Measurements from ENCODE around the gene PTPRD. TPM values are rescaled to one million over a fixed set of nuclear protein-coding genes. Genes with fewer than 3 reads are reported as not detected.

The PTPRD gene
- total RNA-seq, 2 donors from 2014 or later: 19.6 to 101 TPM

DNA sequence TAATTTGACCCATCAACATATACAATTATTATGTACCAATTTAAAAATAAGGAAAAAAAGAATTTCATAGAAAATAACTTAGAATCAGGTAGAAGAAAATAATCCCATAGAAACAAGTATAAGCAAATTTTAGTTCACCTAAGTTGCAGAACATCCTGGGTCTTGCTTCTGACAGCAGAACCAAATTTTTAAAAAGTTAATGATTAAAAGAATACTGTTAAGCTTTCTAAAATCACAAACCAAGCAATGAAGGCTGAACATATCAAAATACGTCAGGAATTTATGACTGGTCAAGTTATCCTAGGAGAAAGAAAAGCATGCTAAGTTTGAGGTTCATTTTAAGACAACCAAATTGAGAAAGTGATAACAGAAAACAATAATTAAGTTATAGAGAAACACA, 650.9 kb downstream of the PTPRD start:
- ATAC-seq (ENCODE audit: insufficient number of reproducible peaks, low FRiP score, low read depth) (no peak), DNase-seq (ENCODE audit: low spot score) (no peak)
- H3K9me3 ChIP-seq: no peaks in the 10 kb centered on the region
- no peaks in the 10 kb centered on the region for H3K36me3 ChIP-seq
- H3K4me3 ChIP-seq: no peak overlapping the region
- H3K4me1 ChIP-seq (ENCODE audit: control insufficient read depth in 1 of 2, low read depth in 2 of 2): no peaks in the 10 kb centered on the region
- H3K27me3 ChIP-seq (replicated peaks; ENCODE audit: insufficient read depth): no peaks in the 10 kb centered on the region
- no peak overlapping the region for H3K27ac ChIP-seq
- TF ChIP-seq, protein P1, sequence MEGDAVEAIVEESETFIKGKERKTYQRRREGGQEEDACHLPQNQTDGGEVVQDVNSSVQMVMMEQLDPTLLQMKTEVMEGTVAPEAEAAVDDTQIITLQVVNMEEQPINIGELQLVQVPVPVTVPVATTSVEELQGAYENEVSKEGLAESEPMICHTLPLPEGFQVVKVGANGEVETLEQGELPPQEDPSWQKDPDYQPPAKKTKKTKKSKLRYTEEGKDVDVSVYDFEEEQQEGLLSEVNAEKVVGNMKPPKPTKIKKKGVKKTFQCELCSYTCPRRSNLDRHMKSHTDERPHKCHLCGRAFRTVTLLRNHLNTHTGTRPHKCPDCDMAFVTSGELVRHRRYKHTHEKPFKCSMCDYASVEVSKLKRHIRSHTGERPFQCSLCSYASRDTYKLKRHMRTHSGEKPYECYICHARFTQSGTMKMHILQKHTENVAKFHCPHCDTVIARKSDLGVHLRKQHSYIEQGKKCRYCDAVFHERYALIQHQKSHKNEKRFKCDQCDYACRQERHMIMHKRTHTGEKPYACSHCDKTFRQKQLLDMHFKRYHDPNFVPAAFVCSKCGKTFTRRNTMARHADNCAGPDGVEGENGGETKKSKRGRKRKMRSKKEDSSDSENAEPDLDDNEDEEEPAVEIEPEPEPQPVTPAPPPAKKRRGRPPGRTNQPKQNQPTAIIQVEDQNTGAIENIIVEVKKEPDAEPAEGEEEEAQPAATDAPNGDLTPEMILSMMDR (IDR thresholded peaks at IDR 0.05): no peak

DNA sequence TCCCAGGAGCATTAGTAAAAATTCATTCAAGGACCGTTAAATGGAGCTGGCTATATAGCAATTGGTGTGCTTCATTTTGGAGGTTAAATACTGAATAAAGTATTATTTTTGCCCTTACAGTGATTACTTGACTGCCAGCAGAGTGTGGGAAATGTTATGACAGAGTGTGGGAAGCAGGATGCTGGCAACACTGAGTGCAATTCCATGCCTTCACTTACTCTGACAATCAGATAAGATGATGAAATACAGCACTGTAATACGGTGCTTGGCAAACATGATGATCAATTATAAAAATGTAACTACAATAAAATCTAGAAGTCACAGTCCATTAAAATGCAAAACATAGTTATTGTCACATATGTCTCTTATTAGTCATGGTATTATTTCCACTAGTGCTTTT, 651.3 kb downstream of the PTPRD start:
- Histone ChIP-seq H3K4me3 (no peak overlapping the region), H3K27me3 (replicated peaks; ENCODE audit: insufficient read depth) (no peaks in the 10 kb centered on the region), H3K4me1 (ENCODE audit: control insufficient read depth in 1 of 2, low read depth in 2 of 2) (no peaks in the 10 kb centered on the region), H3K27ac (no peak overlapping the region), H3K36me3 (no peaks in the 10 kb centered on the region), H3K9me3 (no peaks in the 10 kb centered on the region)
- DNase-seq (ENCODE audit: low spot score) (no peak), ATAC-seq (ENCODE audit: insufficient number of reproducible peaks, low FRiP score, low read depth) (no peak)
- TF ChIP-seq, protein P1 (IDR thresholded peaks at IDR 0.05): no peak

DNA sequence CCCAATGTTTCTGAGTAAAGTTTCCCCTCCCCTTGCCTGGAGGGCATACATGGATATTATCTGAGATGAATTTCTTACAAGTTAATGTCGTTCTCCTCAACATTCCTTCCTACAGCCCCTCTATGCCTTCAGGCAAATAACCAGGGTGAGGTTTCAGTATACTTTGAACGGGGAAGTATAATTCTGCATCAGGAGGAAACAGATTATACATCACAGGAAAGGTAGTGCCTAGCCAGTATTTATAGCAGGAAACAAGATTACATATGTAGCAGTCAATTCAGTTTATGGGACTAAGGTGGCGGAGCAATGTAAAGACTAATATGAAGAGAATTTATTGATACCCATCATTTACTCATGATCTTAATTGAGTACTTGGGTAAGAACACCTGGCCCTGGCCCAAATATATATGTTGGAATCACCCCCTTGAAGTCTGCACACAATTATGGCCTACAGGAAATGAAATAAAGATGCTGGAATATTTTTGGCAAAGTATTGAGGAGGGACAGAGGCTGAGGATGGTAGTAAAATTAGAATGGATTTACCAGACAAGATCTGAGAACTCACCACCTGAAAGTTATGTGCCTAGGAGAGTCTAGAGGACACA, 661.1 kb downstream of the PTPRD start:
- ATAC-seq (ENCODE audit: insufficient number of reproducible peaks, low FRiP score, low read depth) (no peak), DNase-seq (ENCODE audit: low spot score) (no peak)
- TF ChIP-seq, protein P1 (IDR thresholded peaks at IDR 0.05): no peak
- no peak overlapping the region for H3K27ac ChIP-seq
- H3K27me3 ChIP-seq (replicated peaks; ENCODE audit: insufficient read depth): no peaks in the 10 kb centered on the region
- H3K9me3 ChIP-seq: no peaks in the 10 kb centered on the region
- H3K4me3 ChIP-seq: no peak overlapping the region
- no peaks in the 10 kb centered on the region for H3K4me1 ChIP-seq (ENCODE audit: control insufficient read depth in 1 of 2, low read depth in 2 of 2)
- no peaks in the 10 kb centered on the region for H3K36me3 ChIP-seq

DNA sequence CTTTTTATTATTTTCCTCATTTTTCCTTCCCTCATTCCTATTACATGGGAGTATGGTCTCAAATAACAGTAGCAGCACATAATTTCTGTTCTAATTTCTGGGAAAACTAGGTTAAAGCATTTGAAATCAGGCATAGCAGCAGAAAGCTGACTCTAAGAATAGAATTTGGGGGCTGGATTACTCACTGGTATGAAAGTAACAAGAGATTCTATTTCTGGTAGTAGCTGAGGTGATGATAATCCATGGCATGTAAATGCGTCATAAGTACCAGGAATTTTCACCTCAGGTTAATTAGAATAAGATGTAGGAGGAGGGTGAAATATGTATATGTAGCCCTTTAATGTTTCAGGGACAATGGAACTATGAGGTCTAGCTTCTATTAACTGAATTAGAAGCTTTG, 662.0 kb downstream of the PTPRD start:
- no peaks in the 10 kb centered on the region for H3K9me3 ChIP-seq
- no peak overlapping the region for H3K27ac ChIP-seq

DNA sequence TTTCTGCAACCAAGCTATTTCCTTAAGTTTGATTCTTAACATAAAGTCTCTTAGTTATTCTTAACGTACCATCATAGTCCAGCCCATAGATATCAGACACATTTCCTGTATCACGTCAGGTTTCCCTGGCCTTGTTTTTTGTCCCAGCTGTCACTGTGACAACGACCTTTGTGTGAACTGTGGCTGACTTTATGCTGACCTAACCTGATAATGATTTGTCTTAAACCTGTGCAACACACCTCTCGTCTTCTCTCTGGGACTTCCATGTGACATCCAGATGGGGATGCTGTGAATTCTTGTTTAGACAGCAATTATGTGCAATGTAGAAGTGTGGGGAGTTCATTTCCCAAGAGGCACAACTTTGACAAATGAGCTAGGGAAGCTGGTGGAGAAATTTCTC, 662.8 kb downstream of the PTPRD start:
- ATAC-seq (ENCODE audit: insufficient number of reproducible peaks, low FRiP score, low read depth) (no peak), DNase-seq (ENCODE audit: low spot score) (no peak)
- TF ChIP-seq, protein P1 (IDR thresholded peaks at IDR 0.05): no peak
- H3K36me3 ChIP-seq: no peaks in the 10 kb centered on the region
- H3K4me1 ChIP-seq (ENCODE audit: control insufficient read depth in 1 of 2, low read depth in 2 of 2): no peaks in the 10 kb centered on the region
- H3K27ac ChIP-seq: no peak overlapping the region
- H3K27me3 ChIP-seq (replicated peaks; ENCODE audit: insufficient read depth): no peaks in the 10 kb centered on the region
- no peaks in the 10 kb centered on the region for H3K9me3 ChIP-seq
- no peak overlapping the region for H3K4me3 ChIP-seq

More for the DNA sequence above, 662.0 kb downstream of the PTPRD start:
- no peaks in the 10 kb centered on the region for H3K27me3 ChIP-seq (replicated peaks; ENCODE audit: insufficient read depth)
- H3K36me3 ChIP-seq: no peaks in the 10 kb centered on the region
- no peak overlapping the region for H3K4me3 ChIP-seq
- DNase-seq (ENCODE audit: low spot score): no peak
- no peak for ATAC-seq (ENCODE audit: insufficient number of reproducible peaks, low FRiP score, low read depth)
- no peaks in the 10 kb centered on the region for H3K4me1 ChIP-seq (ENCODE audit: control insufficient read depth in 1 of 2, low read depth in 2 of 2)
- TF ChIP-seq, protein P1 (IDR thresholded peaks at IDR 0.05): no peak
